Measurements from ENCODE around the gene SHC1. TPM values are rescaled to one million over a fixed set of nuclear protein-coding genes. Genes with fewer than 3 reads are reported as not detected.

The SHC1 gene
- polyA plus RNA-seq, 1 of the 3 experiments (the other 2 are of a cell fraction), result 338 TPM

DNA sequence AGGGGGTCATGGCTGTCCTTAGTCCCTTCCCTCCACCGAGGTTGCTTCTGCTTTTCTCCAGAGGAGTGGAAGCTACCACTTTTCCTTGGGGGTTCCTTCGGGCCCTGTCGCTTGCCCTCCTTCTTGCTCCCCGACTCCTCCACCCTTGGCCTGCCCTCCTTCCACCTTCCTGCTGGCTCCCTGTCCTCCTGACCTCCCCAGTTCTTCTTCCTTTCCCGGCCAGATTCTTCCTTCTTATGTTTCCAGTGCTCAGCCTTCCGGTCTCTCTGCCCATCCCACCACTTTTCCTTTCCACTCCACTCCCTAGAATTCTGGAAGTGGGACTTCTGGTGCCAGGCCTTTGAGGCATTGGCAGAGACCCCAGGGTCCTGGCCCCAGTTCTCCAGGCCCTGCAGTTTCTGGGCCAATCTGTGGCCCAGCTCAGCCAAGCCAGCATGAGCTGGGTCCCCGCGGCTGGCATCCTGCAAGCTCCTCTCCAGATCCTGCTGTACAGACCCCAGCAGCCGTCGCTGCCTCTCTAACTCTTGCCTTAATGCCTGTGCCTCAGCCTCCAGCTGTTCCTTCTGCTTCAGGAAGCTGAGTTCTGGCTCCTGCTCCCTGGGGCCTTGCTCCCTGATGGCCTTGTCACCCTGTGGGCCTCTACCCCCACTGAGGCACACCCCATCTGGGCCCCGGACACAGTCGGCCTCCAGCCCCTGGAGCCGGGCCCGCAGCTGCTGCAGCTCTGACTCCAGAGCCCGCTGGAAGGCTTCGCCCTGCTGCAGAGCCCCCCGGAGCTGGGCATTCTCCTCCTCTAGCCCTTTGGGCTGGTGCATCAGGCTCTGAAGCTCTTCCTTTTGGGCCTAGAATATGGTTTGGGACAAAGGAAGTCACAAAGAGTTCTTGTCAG is 24.3 kb downstream of the SHC1 start (continued):
- TF ChIP-seq, protein P1, sequence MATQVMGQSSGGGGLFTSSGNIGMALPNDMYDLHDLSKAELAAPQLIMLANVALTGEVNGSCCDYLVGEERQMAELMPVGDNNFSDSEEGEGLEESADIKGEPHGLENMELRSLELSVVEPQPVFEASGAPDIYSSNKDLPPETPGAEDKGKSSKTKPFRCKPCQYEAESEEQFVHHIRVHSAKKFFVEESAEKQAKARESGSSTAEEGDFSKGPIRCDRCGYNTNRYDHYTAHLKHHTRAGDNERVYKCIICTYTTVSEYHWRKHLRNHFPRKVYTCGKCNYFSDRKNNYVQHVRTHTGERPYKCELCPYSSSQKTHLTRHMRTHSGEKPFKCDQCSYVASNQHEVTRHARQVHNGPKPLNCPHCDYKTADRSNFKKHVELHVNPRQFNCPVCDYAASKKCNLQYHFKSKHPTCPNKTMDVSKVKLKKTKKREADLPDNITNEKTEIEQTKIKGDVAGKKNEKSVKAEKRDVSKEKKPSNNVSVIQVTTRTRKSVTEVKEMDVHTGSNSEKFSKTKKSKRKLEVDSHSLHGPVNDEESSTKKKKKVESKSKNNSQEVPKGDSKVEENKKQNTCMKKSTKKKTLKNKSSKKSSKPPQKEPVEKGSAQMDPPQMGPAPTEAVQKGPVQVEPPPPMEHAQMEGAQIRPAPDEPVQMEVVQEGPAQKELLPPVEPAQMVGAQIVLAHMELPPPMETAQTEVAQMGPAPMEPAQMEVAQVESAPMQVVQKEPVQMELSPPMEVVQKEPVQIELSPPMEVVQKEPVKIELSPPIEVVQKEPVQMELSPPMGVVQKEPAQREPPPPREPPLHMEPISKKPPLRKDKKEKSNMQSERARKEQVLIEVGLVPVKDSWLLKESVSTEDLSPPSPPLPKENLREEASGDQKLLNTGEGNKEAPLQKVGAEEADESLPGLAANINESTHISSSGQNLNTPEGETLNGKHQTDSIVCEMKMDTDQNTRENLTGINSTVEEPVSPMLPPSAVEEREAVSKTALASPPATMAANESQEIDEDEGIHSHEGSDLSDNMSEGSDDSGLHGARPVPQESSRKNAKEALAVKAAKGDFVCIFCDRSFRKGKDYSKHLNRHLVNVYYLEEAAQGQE (IDR thresholded peaks at IDR 0.05; ENCODE audit: low read depth, low read length), result no peak

DNA sequence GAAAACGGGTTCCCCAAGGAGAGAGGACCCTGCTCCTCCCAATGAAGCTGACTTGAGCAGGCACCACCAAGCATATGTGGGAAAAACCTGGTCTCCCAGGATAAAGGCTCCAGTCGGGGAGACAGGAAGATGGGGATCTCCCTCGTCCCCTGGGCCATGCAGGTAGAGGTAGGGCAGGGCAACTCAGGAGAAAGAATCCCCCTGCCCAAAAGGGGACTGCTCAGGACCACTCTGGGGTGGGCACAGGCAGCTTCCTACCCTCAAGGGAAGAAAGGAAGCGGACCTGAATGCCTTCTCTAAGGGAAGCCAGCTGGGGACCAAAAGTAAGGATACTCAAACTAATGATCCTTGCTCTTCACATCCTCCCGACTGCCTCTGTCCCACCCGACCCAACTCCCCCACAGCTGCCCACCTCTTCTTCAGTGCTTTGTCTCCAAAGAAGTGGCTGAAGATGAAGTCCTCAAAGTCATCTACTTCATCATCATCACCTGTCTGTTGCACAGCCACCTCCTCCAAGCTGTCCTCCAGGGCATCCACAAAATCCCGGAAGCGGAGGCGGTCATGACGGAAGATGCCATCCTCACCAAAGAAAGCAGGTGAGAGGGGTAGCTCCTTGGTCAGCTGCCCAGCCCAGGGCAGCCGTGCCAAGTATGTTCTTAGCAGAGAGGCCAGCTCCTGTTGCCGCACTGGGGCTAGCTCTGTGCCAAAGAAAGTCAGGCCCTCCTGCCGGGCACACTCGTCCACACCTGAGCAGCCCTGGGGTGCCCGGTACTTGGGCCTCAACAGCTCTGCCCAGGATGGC is 25.2 kb downstream of the SHC1 start:
- no peak for DNase-seq
- Histone ChIP-seq H3K4me3 (ENCODE audit: low read depth in 2 of 2, low read length in 1 of 2) (no peak overlapping the region), H3K9me2 (no peaks in the 10 kb centered on the region), H2AFZ (ENCODE audit: low read depth) (no peak overlapping the region), H3K9ac (no peak overlapping the region), H3K27me3 (ENCODE audit: insufficient read depth) (no peaks in the 10 kb centered on the region), H3K9me3 (no peaks in the 10 kb centered on the region), H3K36me3 (replicated peaks in 1 of 2; ENCODE audit: control insufficient read depth in 1 of 2, insufficient read depth in 2 of 2, low read length in 1 of 2) (peaks cover 0 to 21% of the 10 kb centered on the region in 2 experiments), H3K79me2 (ENCODE audit: insufficient read depth) (no peaks in the 10 kb centered on the region), H3K27ac (ENCODE audit: low read depth in 2 of 2, low read length in 1 of 2) (no peak overlapping the region), H3F3A (replicated peaks; ENCODE audit: insufficient read depth) (peaks cover 7% of the 10 kb centered on the region), H4K20me1 (ENCODE audit: insufficient read depth) (no peaks in the 10 kb centered on the region), H3K4me1 (ENCODE audit: control insufficient read depth in 1 of 2, insufficient read depth in 2 of 2, low read depth in 1 of 2, low read length in 1 of 2) (peaks cover 4 to 19% of the 10 kb centered on the region in 2 experiments; a peak in 2 of 4 replicates), H3K4me2 (no peak overlapping the region)
- 70% methylated on average over 12 of the region's 15 CpGs for WGBS (ENCODE audit: low lambda C conversion rate)
- ChIA-PET CTCF (interaction anchor here (0.8 to 4.9 kb wide), 19 partner anchors 9 to 464 kb away, joined by 3 to 21 read pairs (median 5); partner anchors contain the start of genes KRTCAP2, PMVK and PYGO2), POLR2A (interaction anchor here (2.8 kb wide), 1 partner anchor 10 kb away, joined by 10 read pairs; the partner anchor contains the start of gene PBXIP1)
- TF ChIP-seq FOSL2 (IDR thresholded peaks at IDR 0.05; ENCODE audit: borderline replicate concordance, low read depth), result no peak
- no peak for TF ChIP-seq NRF1 (IDR thresholded peaks at IDR 0.05; ENCODE audit: low read depth, low read length)
- TF ChIP-seq, protein P2, sequence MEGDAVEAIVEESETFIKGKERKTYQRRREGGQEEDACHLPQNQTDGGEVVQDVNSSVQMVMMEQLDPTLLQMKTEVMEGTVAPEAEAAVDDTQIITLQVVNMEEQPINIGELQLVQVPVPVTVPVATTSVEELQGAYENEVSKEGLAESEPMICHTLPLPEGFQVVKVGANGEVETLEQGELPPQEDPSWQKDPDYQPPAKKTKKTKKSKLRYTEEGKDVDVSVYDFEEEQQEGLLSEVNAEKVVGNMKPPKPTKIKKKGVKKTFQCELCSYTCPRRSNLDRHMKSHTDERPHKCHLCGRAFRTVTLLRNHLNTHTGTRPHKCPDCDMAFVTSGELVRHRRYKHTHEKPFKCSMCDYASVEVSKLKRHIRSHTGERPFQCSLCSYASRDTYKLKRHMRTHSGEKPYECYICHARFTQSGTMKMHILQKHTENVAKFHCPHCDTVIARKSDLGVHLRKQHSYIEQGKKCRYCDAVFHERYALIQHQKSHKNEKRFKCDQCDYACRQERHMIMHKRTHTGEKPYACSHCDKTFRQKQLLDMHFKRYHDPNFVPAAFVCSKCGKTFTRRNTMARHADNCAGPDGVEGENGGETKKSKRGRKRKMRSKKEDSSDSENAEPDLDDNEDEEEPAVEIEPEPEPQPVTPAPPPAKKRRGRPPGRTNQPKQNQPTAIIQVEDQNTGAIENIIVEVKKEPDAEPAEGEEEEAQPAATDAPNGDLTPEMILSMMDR (IDR thresholded peaks at IDR 0.05), result no peak
- no peak for TF ChIP-seq YY1 (IDR thresholded peaks at IDR 0.05; ENCODE audit: low read depth)
- TF ChIP-seq JUND (IDR thresholded peaks at IDR 0.05), result no peak
- no peak for TF ChIP-seq NFIC (IDR thresholded peaks at IDR 0.05; ENCODE audit: borderline replicate concordance)
- TF ChIP-seq, protein P3, sequence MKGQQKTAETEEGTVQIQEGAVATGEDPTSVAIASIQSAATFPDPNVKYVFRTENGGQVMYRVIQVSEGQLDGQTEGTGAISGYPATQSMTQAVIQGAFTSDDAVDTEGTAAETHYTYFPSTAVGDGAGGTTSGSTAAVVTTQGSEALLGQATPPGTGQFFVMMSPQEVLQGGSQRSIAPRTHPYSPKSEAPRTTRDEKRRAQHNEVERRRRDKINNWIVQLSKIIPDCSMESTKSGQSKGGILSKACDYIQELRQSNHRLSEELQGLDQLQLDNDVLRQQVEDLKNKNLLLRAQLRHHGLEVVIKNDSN (IDR thresholded peaks at IDR 0.05; ENCODE audit: borderline replicate concordance, low read depth), result no peak

All from SK-N-SH (cell line).